ENCODE results near the gene FHOD3. TPM values are rescaled to one million over a fixed set of nuclear protein-coding genes. Genes with fewer than 3 reads are reported as not detected.

The FHOD3 gene
- total and polyA plus RNA-seq, 2 of the 4 experiments (the other 2 are of a cell fraction): 14.6 to 16.0 TPM

- no peak overlapping the region for H2AFZ ChIP-seq (replicated peaks; ENCODE audit: low read length, poor library complexity)
- no peaks in the 10 kb centered on the region for H3K27me3 ChIP-seq (ENCODE audit: control insufficient read depth, insufficient read depth, low read length)
- no peak overlapping the region for H4K5ac ChIP-seq (ENCODE audit: low read depth, low read length)
- ATAC-seq (ENCODE audit: low read depth) (no peak), DNase-seq (no peak)
- no peak overlapping the region for H3K4me3 ChIP-seq (ENCODE audit: insufficient read depth, low read depth, low read length)
- no peak overlapping the region for H2BK20ac ChIP-seq (ENCODE audit: low read depth, low read length)
- H2AK5ac ChIP-seq (ENCODE audit: low read depth, low read length): no peak overlapping the region
- TF ChIP-seq CHD1 (IDR thresholded peaks at IDR 0.05; ENCODE audit: low read depth, low read length) (no peak), MAFK (IDR thresholded peaks at IDR 0.05; ENCODE audit: low read depth, low read length) (no peak), BHLHE40 (IDR thresholded peaks at IDR 0.05; ENCODE audit: low read depth, low read length) (no peak), CEBPB (IDR thresholded peaks at IDR 0.05; ENCODE audit: low read depth, low read length) (no peak), CTCF (conservative IDR thresholded peaks at IDR 0.05; ENCODE audit: low read depth, low read length) (no peak), MAZ (IDR thresholded peaks at IDR 0.05; ENCODE audit: borderline replicate concordance, low read depth, low read length) (no peak), RAD21 (IDR thresholded peaks at IDR 0.05; ENCODE audit: low read length) (no peak), POLR2A (IDR thresholded peaks at IDR 0.05; ENCODE audit: low read depth, low read length) (no peak), MXI1 (IDR thresholded peaks at IDR 0.05; ENCODE audit: borderline replicate concordance, low read depth, low read length) (no peak), FOS (IDR thresholded peaks at IDR 0.05; ENCODE audit: low read depth, low read length) (no peak), RCOR1 (IDR thresholded peaks at IDR 0.05; ENCODE audit: insufficient replicate concordance, low read length) (no peak), USF2 (IDR thresholded peaks at IDR 0.05; ENCODE audit: low read depth, low read length) (no peak), SMC3 (IDR thresholded peaks at IDR 0.05; ENCODE audit: low read depth, low read length) (no peak), RFX5 (IDR thresholded peaks at IDR 0.05; ENCODE audit: low read depth, low read length) (no peak)
- H3K4me2 ChIP-seq (ENCODE audit: low read depth, low read length): no peak overlapping the region
- no peak overlapping the region for H3K56ac ChIP-seq (ENCODE audit: extremely low read depth, insufficient read depth, low read length)
- POLR2A ChIA-PET (ENCODE audit: unreplicated experiment): no interaction called here
- no peak overlapping the region for H4K91ac ChIP-seq (ENCODE audit: insufficient read depth, low read depth, low read length)
- H2BK5ac ChIP-seq (ENCODE audit: low read depth, low read length, poor library complexity, severe bottlenecking): no peak overlapping the region
- no peak overlapping the region for H2AK9ac ChIP-seq (replicated peaks; ENCODE audit: low read depth, low read length, poor library complexity)
- no peak overlapping the region for H3K18ac ChIP-seq (ENCODE audit: low read depth, low read length)
- H2BK120ac ChIP-seq (ENCODE audit: low read depth, low read length): no peak overlapping the region
- H3K4me1 ChIP-seq (ENCODE audit: control insufficient read depth, insufficient read depth, low read length): peaks cover 14% of the 10 kb centered on the region
- no peak overlapping the region for H3K27ac ChIP-seq (ENCODE audit: insufficient read depth, low read length)
- dilution Hi-C loops (cut with HindIII; ENCODE audit: low sequenced_read_pairs, unreplicated experiment) (no loop called here), intact Hi-C loops (cut with micrococcal nuclease) (no loop called here), in situ Hi-C loops (cut with MboI; ENCODE audit: low sequenced_read_pairs) (no loop called here)
- H3K23ac ChIP-seq (ENCODE audit: low read depth, low read length): no peak overlapping the region
- no peak overlapping the region for H2BK15ac ChIP-seq (ENCODE audit: low read depth, low read length)
- 86% methylated on average over 4 of the region's 6 CpGs; no CpG with 5 or more reads in 1 of the 2 experiments for WGBS, 2 experiments (ENCODE audit: extremely low coverage in 2 of 2, insufficient read length in 1 of 2)
- BruUV-seq (replicated peaks): no TSS peak
- H4K8ac ChIP-seq (ENCODE audit: low read depth in 2 of 2, low read length in 2 of 2): no peak overlapping the region
- H3K14ac ChIP-seq (replicated peaks; ENCODE audit: low read depth, low read length): no peak overlapping the region
- peaks cover 7% of the 10 kb centered on the region; the same call in 1 of the 2 replicates for H3K9me1 ChIP-seq (ENCODE audit: insufficient read depth, low read length)
- CTCF ChIA-PET: no interaction called here
- H4K20me1 ChIP-seq (ENCODE audit: insufficient read depth, low read length): no peaks in the 10 kb centered on the region; the same call in 1 of the 2 replicates
- no peaks in the 10 kb centered on the region for H3K36me3 ChIP-seq (ENCODE audit: control insufficient read depth, insufficient read depth, low read length)
- H3K4ac ChIP-seq (ENCODE audit: low read depth, low read length): no peak overlapping the region
- H3K79me1 ChIP-seq (ENCODE audit: low read depth in 1 of 2, low read length in 2 of 2): peaks cover 0 to 15% of the 10 kb centered on the region in 2 experiments; a peak in 2 of 4 replicates
- H3K9ac ChIP-seq (ENCODE audit: low read depth, low read length): no peak overlapping the region
- H3K9me3 ChIP-seq (ENCODE audit: control insufficient read depth, insufficient read depth, low read length): no peaks in the 10 kb centered on the region
These were observed 31.4 kb downstream of the FHOD3 start for GRCh38 chr18:36328916-36329315.

Measured in IMR-90 (cell line).